Caco-2 (cell line): Measurements from ENCODE around the gene ADIPOR2. TPM values are rescaled to one million over a fixed set of nuclear protein-coding genes. Genes with fewer than 3 reads are reported as not detected.
"Not testable (repeated sequence)": the region's sequence is repeated elsewhere in the genome, so short reads cannot be mapped to it uniquely, and the experiment has no call there.

Experiments used
- BruUV-seq: library from RNA; stranded (reverse); fragments of 400-500 nt; replicated peaks from 2 replicates; lab custom pipeline; 2021; lab: Mats Ljungman, UMichigan
- CTCF ChIA-PET: fragments of 300-600 bp; sonication (Branson Sonifier 250); formaldehyde crosslinking; loops from one replicate; lab custom pipeline; 2022; ENCODE audit warnings: antibody characterized with exemption; lab: Charles Lee
- POLR2A ChIA-PET: fragments of 300-600 bp; sonication (Branson Sonifier 250); formaldehyde crosslinking; loops from one replicate; lab custom pipeline; 2022; ENCODE audit warnings: antibody characterized with exemption; lab: Charles Lee
- DNase-seq, 2 experiments: peaks; one replicate each; pipeline versions ENCODE4 v3.0.0 to v3.0.0-alpha.2; 2020 to 2022
- H3K27me3 ChIP-seq: replicated peaks from 2 replicates; pipeline ENCODE4 v1.6.0; 2011; ENCODE audit warnings: low read length; ENCODE audit not compliant: control insufficient read depth, insufficient read depth
- H3K36me3 ChIP-seq: 2 replicates; pipeline ENCODE4 v1.5.1; 2011; ENCODE audit warnings: low read length; ENCODE audit not compliant: control insufficient read depth, insufficient read depth
- H3K4me1 ChIP-seq: fragments of 250-450 bp; sonication (Bioruptor Pico); 2 replicates; pipeline ENCODE4 v1.5.1; 2020; ENCODE audit warnings: mild to moderate bottlenecking
- H3K4me3 ChIP-seq: 2 replicates; pipeline ENCODE4 v1.5.1; 2011; ENCODE audit warnings: low read depth, mild to moderate bottlenecking, control low read depth, low read length
- H3K9me3 ChIP-seq: fragments of 250-450 bp; sonication (Bioruptor Pico); 2 replicates; pipeline ENCODE4 v1.5.1; 2020; ENCODE audit warnings: mild to moderate bottlenecking, moderate library complexity
- H3K27ac Mint-ChIP-seq: one replicate; pipeline ENCODE4 v1.8.0; 2022; ENCODE audit warnings: mixed read lengths; ENCODE audit not compliant: unreplicated experiment
- H3K27me3 Mint-ChIP-seq: one replicate; pipeline ENCODE4 v1.8.0; 2022; ENCODE audit warnings: mixed read lengths; ENCODE audit not compliant: insufficient read depth, unreplicated experiment
- H3K36me3 Mint-ChIP-seq: one replicate; pipeline ENCODE4 v1.8.0; 2022; ENCODE audit warnings: mild to moderate bottlenecking, mixed read lengths; ENCODE audit not compliant: insufficient read depth, unreplicated experiment
- H3K4me1 Mint-ChIP-seq: one replicate; pipeline ENCODE4 v1.8.0; 2022; ENCODE audit warnings: low read depth, mixed read lengths; ENCODE audit not compliant: unreplicated experiment
- H3K4me3 Mint-ChIP-seq: one replicate; pipeline ENCODE4 v1.8.0; 2022; ENCODE audit warnings: mild to moderate bottlenecking, moderate library complexity, mixed read lengths; ENCODE audit not compliant: unreplicated experiment
- H3K9me3 Mint-ChIP-seq: one replicate; pipeline ENCODE4 v1.8.0; 2022; ENCODE audit warnings: mixed read lengths; ENCODE audit not compliant: unreplicated experiment
- intact Hi-C: fragments of 100-400 bp; cut with micrococcal nuclease; formaldehyde crosslinking; loops from one replicate; pipeline ENCODE4 v1.10.0; 2022; ENCODE audit not compliant: unreplicated experiment
- total RNA-seq: library from RNA; stranded (reverse); gene quantifications from 2 replicates; pipeline ENCODE4 v1.2.3, GENCODE V29; 2022
- TF ChIP-seq, protein P1 (sequence below), 2 experiments: fragments of 200-600 bp in 1 of 2; IDR thresholded peaks; 1 replicate in 1 of 2; 2 replicates in 1 of 2; pipeline versions ENCODE4 v1.5.1 to v1.8.0; 2011 to 2022; ENCODE audit warnings: antibody characterized with exemption in 1 of 2, control low read depth in 1 of 2, inconsistent platforms in 1 of 2, low read depth in 1 of 2, low read length in 1 of 2, mild to moderate bottlenecking in 1 of 2, moderate library complexity in 1 of 2; ENCODE audit not compliant: insufficient read depth in 1 of 2, severe bottlenecking in 1 of 2, unreplicated experiment in 1 of 2

Gene ADIPOR2
- total RNA-seq, 1 experiment from 2014 or later: 119 TPM

DNA sequence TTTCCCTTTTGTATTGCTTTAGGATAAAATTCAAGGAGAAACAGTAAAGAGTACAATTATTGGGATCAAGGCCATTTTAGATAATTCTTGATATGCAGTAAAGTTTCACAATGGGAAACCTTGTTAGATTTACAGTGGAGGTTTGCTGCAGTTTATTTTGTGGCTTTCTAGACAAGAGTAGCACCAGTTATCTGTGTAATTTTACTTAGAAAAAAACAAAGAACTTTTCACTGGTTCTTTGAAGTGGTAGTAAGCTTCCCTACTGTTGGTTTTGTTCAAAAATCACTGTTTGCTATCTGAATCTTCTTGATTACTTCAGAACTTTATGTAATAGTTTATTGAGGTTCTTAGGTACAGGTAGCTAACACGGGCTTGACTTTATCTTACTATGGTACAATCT lies 42.0 kb downstream of the ADIPOR2 start:
- Histone ChIP-seq H3K27me3 (no peaks in the 10 kb centered on the region), H3K9me3 (no peaks in the 10 kb centered on the region), H3K36me3 (no peaks in the 10 kb centered on the region), H3K4me3 (no peak overlapping the region), H3K4me1 (no peaks in the 10 kb centered on the region; the same call in 1 of the 2 replicates)
- H3K9me3 Mint-ChIP-seq: no peaks in the 10 kb centered on the region
- intact Hi-C loops: no loop called here
- peaks cover 30% of the 10 kb centered on the region for H3K36me3 Mint-ChIP-seq
- H3K27me3 Mint-ChIP-seq: no peaks in the 10 kb centered on the region
- CTCF ChIA-PET: interaction anchor here (0.6 kb wide), 1 partner anchor 107 kb away, joined by 6 read pairs; no protein-coding TSS in a partner anchor
- DNase-seq: no peak
- TF ChIP-seq, protein P1, sequence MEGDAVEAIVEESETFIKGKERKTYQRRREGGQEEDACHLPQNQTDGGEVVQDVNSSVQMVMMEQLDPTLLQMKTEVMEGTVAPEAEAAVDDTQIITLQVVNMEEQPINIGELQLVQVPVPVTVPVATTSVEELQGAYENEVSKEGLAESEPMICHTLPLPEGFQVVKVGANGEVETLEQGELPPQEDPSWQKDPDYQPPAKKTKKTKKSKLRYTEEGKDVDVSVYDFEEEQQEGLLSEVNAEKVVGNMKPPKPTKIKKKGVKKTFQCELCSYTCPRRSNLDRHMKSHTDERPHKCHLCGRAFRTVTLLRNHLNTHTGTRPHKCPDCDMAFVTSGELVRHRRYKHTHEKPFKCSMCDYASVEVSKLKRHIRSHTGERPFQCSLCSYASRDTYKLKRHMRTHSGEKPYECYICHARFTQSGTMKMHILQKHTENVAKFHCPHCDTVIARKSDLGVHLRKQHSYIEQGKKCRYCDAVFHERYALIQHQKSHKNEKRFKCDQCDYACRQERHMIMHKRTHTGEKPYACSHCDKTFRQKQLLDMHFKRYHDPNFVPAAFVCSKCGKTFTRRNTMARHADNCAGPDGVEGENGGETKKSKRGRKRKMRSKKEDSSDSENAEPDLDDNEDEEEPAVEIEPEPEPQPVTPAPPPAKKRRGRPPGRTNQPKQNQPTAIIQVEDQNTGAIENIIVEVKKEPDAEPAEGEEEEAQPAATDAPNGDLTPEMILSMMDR (IDR thresholded peaks at IDR 0.05; ENCODE audit: insufficient read depth in 1 of 2, low read depth in 1 of 2, low read length in 1 of 2, severe bottlenecking in 1 of 2, unreplicated experiment in 1 of 2): no peak
- no TSS peak for BruUV-seq
- POLR2A ChIA-PET: interaction anchor here (1.2 kb wide), 1 partner anchor 43 kb away, joined by 4 read pairs; no protein-coding TSS in a partner anchor
- H3K4me1 Mint-ChIP-seq: peaks cover 25% of the 10 kb centered on the region
- no peak overlapping the region for H3K4me3 Mint-ChIP-seq
- no peak overlapping the region for H3K27ac Mint-ChIP-seq

DNA sequence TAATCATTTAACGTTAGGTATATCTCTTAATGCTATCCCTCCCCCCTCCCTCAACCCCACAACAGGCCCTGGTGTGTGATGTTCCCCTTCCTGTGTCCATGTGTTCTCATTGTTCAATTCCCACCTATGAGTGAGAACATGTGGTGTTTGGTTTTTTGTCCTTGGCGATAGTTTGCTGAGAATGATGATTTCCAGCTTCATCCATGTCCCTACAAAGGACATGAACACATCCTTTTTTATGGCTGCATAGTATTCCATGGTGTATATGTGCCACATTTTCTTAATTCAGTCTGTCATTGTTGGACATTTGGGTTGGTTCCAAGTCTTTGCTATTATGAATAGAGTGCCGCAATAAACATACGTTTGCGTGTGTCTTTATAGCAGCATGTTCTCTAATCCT lies 42.8 kb downstream of the ADIPOR2 start:
- POLR2A ChIA-PET, BruUV-seq, H3K4me1 ChIP-seq, H3K27me3 ChIP-seq, intact Hi-C loops, H3K36me3 ChIP-seq, H3K4me3 Mint-ChIP-seq, H3K9me3 ChIP-seq, H3K27ac Mint-ChIP-seq, DNase-seq, CTCF ChIA-PET, H3K9me3 Mint-ChIP-seq, H3K27me3 Mint-ChIP-seq, H3K4me3 ChIP-seq: not testable (repeated sequence)
- H3K4me1 Mint-ChIP-seq: peaks cover 28% of the 10 kb centered on the region
- H3K36me3 Mint-ChIP-seq: peaks cover 23% of the 10 kb centered on the region

DNA sequence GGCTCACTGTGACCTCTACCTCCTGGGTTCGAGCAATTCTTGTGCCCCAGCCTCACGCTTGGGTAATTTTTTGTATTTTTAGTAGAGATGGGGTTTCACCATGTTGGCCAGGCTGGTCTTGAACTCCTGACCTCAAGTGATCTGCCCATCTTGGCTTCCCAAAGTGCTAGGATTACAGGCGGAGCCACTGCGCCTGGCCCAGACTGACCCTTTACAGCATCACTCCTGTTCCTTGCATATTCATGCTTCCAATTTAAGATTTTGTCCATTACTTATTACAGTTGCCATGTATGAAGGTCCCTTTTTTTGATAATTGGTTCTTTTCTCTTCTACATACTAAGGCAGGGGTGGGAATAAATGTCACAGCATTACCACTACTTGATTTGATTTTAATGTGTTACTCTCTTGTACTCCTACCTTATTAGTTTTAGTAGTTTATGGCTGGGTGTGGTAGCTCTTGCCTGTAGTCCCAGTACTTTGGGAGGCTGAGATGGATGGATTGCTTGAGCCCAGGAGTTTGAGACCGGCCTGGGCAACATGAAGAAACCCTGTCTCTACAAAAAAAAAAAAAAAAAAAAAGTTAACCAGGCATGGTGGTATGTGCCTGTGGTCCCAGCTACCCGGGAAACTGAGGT lies 46.9 kb downstream of the ADIPOR2 start:
- no peaks in the 10 kb centered on the region for H3K9me3 ChIP-seq
- no TSS peak for BruUV-seq
- CTCF ChIA-PET: interaction anchor here (0.7 kb wide), 1 partner anchor 54 kb away, joined by 12 read pairs; no protein-coding TSS in a partner anchor

More for the DNA sequence above, 46.9 kb downstream of the ADIPOR2 start:
- H3K4me3 ChIP-seq: no peak overlapping the region
- Mint-ChIP-seq H3K27me3 (no peaks in the 10 kb centered on the region), H3K36me3 (no peaks in the 10 kb centered on the region), H3K4me1 (peaks cover 38% of the 10 kb centered on the region), H3K4me3 (no peak overlapping the region), H3K9me3 (no peaks in the 10 kb centered on the region), H3K27ac (no peak overlapping the region)
- no peak for DNase-seq
- H3K4me1 ChIP-seq: peaks cover 43% of the 10 kb centered on the region
- POLR2A ChIA-PET: no interaction called here
- H3K36me3 ChIP-seq: no peaks in the 10 kb centered on the region
- TF ChIP-seq, protein P1 (IDR thresholded peaks at IDR 0.05; ENCODE audit: insufficient read depth in 1 of 2, low read depth in 1 of 2, low read length in 1 of 2, severe bottlenecking in 1 of 2, unreplicated experiment in 1 of 2): no peak
- intact Hi-C loops: no loop called here
- H3K27me3 ChIP-seq: no peaks in the 10 kb centered on the region
